Parathyroid adenoma (tissue), 2 donors: ENCODE results near the gene SLC2A11.

Experiments used
- H2AFZ ChIP-seq: fragments of 300-600 bp; sonication (generic); one replicate; pipeline ENCODE4 v1.7.0; 2017; ENCODE audit warnings: antibody characterized with exemption, mild to moderate bottlenecking
- H3K27ac ChIP-seq: fragments of 300-600 bp; sonication (generic); one replicate; pipeline ENCODE4 v1.7.0; 2017
- H3K27me3 ChIP-seq: fragments of 300-600 bp; sonication (generic); one replicate; pipeline ENCODE4 v1.7.0; 2017; ENCODE audit warnings: low read length; ENCODE audit not compliant: control insufficient read depth, insufficient read depth
- H3K36me3 ChIP-seq: fragments of 300-600 bp; sonication (generic); one replicate; pipeline ENCODE4 v1.7.0; 2017; ENCODE audit warnings: low read length; ENCODE audit not compliant: control insufficient read depth, insufficient read depth
- H3K4me1 ChIP-seq: fragments of 300-600 bp; sonication (generic); one replicate; pipeline ENCODE4 v1.7.0; 2017; ENCODE audit warnings: control low read depth
- H3K4me2 ChIP-seq: fragments of 300-600 bp; sonication (generic); one replicate; pipeline ENCODE4 v1.7.0; 2017; ENCODE audit warnings: low read length
- H3K4me3 ChIP-seq: fragments of 300-600 bp; sonication (generic); one replicate; pipeline ENCODE4 v1.7.0; 2017; ENCODE audit warnings: low read depth, low read length
- H3K79me2 ChIP-seq: fragments of 300-600 bp; sonication (generic); one replicate; pipeline ENCODE4 v1.7.0; 2017; ENCODE audit warnings: control low read depth
- H3K9ac ChIP-seq: fragments of 300-600 bp; sonication (generic); one replicate; pipeline ENCODE4 v1.7.0; 2017; ENCODE audit warnings: mild to moderate bottlenecking
- H3K9me3 ChIP-seq: fragments of 300-600 bp; sonication (generic); one replicate; pipeline ENCODE4 v1.7.0; 2017; ENCODE audit warnings: low read length; ENCODE audit not compliant: control insufficient read depth
- CTCF ChIP-seq: fragments of 300-600 bp; sonication (generic); IDR thresholded peaks from one replicate; pipeline ENCODE4 v1.7.0; 2017; ENCODE audit warnings: antibody characterized with exemption, mild to moderate bottlenecking
- donor health status: primary hyperparathyroidism.

Gene SLC2A11

DNA sequence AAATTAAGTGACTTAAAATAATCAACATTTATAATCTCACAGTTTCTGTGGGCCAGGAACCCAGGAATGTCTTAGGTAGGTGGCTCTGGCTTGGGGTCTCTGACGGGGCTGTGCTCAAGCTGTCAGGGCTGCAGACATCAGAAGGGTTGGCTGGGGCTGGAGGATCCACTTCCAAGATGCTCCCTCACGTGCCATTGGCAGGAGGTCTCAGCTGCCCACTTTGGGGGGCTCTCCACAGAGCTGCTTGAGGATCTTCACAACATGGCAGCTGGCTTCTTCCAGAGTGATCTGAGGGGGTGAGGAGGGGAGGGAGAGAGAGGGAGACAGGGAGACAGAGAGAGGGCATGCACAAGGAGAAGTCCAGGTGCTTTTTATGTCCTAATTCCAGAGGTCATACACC, 18.1 kb downstream of the SLC2A11 start:
- Histone ChIP-seq H3K4me1 (no peaks in the 10 kb centered on the region), H3K79me2 (no peaks in the 10 kb centered on the region), H3K27ac (no peak overlapping the region), H3K9ac (no peak overlapping the region), H3K4me3 (no peak overlapping the region), H2AFZ (no peak overlapping the region), H3K9me3 (no peaks in the 10 kb centered on the region), H3K4me2 (no peak overlapping the region), H3K36me3 (no peaks in the 10 kb centered on the region), H3K27me3 (no peaks in the 10 kb centered on the region)
- no peak for TF ChIP-seq CTCF

GRCh38 chr22:23877566-23877965, 19.9 kb downstream of the SLC2A11 start:
- no peaks in the 10 kb centered on the region for H3K4me1 ChIP-seq
- H2AFZ ChIP-seq, result no peak overlapping the region
- no peaks in the 10 kb centered on the region for H3K27me3 ChIP-seq
- H3K36me3 ChIP-seq, result no peaks in the 10 kb centered on the region
- no peak overlapping the region for H3K4me2 ChIP-seq
- no peaks in the 10 kb centered on the region for H3K9me3 ChIP-seq
- no peak overlapping the region for H3K4me3 ChIP-seq
- H3K79me2 ChIP-seq, result no peaks in the 10 kb centered on the region
- H3K27ac ChIP-seq, result no peak overlapping the region
- H3K9ac ChIP-seq, result no peak overlapping the region
- no peak for TF ChIP-seq CTCF

- H2AFZ ChIP-seq, result no peak overlapping the region
- H3K9ac ChIP-seq, result no peak overlapping the region
- H3K4me2 ChIP-seq, result peak overlapping the region; percentile 48
- no peaks in the 10 kb centered on the region for H3K27me3 ChIP-seq
- no peaks in the 10 kb centered on the region for H3K36me3 ChIP-seq
- no peaks in the 10 kb centered on the region for H3K9me3 ChIP-seq
- no peak overlapping the region for H3K4me3 ChIP-seq
- H3K79me2 ChIP-seq, result no peaks in the 10 kb centered on the region
- no peaks in the 10 kb centered on the region for H3K4me1 ChIP-seq
- no peak overlapping the region for H3K27ac ChIP-seq
- no peak for TF ChIP-seq CTCF
Observed at GRCh38 chr22:23878219-23878618, 20.5 kb downstream of the SLC2A11 start.

DNA sequence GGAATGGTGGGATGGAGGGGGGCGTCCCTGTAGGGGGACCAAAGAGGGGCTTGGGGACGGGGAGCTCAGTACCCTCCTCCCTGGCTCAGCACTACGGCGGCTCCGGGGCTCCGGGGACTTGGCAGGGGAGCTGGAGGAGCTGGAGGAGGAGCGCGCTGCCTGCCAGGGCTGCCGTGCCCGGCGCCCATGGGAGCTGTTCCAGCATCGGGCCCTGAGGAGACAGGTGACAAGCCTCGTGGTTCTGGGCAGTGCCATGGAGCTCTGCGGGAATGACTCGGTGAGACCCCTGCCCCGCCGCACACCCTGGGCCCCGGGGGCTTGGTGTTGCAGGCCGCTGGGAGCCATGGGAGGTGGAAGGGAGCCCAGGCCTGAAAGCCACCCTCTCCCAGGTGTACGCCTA, 24.7 kb downstream of the SLC2A11 start:
- Histone ChIP-seq H3K27me3 (no peaks in the 10 kb centered on the region), H3K79me2 (no peaks in the 10 kb centered on the region), H3K4me3 (no peak overlapping the region), H3K36me3 (no peaks in the 10 kb centered on the region), H3K4me1 (no peaks in the 10 kb centered on the region), H3K9me3 (no peaks in the 10 kb centered on the region), H3K9ac (no peak overlapping the region), H3K27ac (no peak overlapping the region), H2AFZ (no peak overlapping the region), H3K4me2 (no peak overlapping the region)
- no peak for TF ChIP-seq CTCF

DNA sequence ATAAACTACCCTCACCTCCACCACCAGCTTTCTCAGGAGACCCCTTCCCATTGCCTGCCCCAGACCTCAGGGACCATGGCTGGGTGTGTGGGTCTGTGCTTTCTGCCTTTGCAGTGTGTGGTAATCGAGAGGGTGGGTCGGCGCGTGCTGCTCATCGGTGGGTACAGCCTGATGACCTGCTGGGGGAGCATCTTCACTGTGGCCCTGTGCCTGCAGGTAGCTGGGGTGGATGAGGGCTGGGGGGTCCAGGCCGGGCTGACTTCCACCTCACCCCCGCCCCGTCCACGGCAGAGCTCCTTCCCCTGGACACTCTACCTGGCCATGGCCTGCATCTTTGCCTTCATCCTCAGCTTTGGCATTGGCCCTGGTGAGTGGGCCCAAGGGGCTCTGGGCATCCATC, 26.0 kb downstream of the SLC2A11 start:
- Histone ChIP-seq H3K9me3 (no peaks in the 10 kb centered on the region), H3K27ac (no peak overlapping the region), H3K27me3 (no peaks in the 10 kb centered on the region), H3K36me3 (no peaks in the 10 kb centered on the region), H3K4me2 (no peak overlapping the region), H3K9ac (no peak overlapping the region), H3K79me2 (no peaks in the 10 kb centered on the region), H3K4me3 (no peak overlapping the region), H2AFZ (no peak overlapping the region), H3K4me1 (no peaks in the 10 kb centered on the region)
- no peak for TF ChIP-seq CTCF
